Stimulated activated naive CD8-positive, alpha-beta T cell treated with anti-CD3 and anti-CD28 coated beads, Interleukin-15, Interleukin-2, amounts not matched to agents 100 U/mL and 50 U/mL, for 24 hours (primary cell): ENCODE measurements around the gene HIGD1C.

Source experiments
- ATAC-seq: fragments of 150-1000 bp; cut with Tn5 transposase; one replicate; pipeline ENCODE4 v1.10.0; 2021
- DNase-seq: peaks from one replicate; pipeline ENCODE4 v3.0.0; 2021

Gene HIGD1C

GRCh38 chr12:51018956-51019355, 66.6 kb downstream of the HIGD1C start:
- ATAC-seq: no peak
- DNase-seq: no peak

GRCh38 chr12:51019927-51020326, 67.6 kb downstream of the HIGD1C start:
- ATAC-seq: no peak

More at GRCh38 chr12:51019927-51020326, 67.6 kb downstream of the HIGD1C start:
- no peak for DNase-seq
